GM12865 (cell line): Measurements from ENCODE around the gene LHX6.

Source experiments
- DNase-seq: peaks from one replicate; pipeline ENCODE4 v3.0.0; 2010; ENCODE audit warnings: low read depth
- H3K4me3 ChIP-seq: 2 replicates; pipeline ENCODE4 v1.5.1; 2011; ENCODE audit warnings: mild to moderate bottlenecking, low read depth, low read length, control low read depth
- TF ChIP-seq, protein P1 (sequence below): IDR thresholded peaks from 2 replicates; pipeline ENCODE4 v1.5.1; 2011; ENCODE audit warnings: low read length, control low read depth, low read depth, inconsistent platforms; ENCODE audit not compliant: insufficient read depth; ENCODE audit errors: missing control alignments

Gene LHX6

DNA sequence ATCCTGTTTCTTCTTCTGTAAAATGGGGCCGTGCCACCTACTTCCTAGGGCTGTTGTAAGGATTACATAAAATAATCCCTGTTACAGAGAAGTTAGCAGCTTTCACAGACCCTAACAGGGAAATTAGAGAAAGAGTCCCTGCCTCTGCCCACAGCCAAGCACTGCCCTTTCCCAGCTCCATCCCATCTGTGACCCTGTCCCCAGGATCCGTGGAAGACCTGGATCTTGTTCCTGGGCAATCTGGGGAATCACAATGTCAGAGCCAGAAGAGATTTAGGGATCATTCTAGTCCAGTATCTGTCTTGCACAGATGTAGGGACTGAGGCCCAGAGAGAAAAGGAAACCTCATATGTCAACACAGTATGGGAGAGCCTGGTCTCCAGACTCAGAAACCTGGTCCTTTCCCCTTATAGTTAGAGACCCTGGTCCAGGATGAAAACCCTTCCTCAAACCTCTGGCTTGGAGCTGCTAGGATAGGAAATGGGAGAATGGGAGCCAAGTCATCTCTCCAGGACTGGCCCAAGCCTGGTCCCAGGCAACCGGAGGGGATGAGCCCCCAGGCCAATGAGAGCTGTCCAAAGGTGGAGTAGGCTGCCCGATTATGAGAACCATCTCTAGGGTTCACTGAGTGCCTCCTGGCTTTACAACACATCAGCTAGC lies 12.5 kb downstream of the LHX6 start:
- H3K4me3 ChIP-seq, result no peak overlapping the region
- TF ChIP-seq, protein P1, sequence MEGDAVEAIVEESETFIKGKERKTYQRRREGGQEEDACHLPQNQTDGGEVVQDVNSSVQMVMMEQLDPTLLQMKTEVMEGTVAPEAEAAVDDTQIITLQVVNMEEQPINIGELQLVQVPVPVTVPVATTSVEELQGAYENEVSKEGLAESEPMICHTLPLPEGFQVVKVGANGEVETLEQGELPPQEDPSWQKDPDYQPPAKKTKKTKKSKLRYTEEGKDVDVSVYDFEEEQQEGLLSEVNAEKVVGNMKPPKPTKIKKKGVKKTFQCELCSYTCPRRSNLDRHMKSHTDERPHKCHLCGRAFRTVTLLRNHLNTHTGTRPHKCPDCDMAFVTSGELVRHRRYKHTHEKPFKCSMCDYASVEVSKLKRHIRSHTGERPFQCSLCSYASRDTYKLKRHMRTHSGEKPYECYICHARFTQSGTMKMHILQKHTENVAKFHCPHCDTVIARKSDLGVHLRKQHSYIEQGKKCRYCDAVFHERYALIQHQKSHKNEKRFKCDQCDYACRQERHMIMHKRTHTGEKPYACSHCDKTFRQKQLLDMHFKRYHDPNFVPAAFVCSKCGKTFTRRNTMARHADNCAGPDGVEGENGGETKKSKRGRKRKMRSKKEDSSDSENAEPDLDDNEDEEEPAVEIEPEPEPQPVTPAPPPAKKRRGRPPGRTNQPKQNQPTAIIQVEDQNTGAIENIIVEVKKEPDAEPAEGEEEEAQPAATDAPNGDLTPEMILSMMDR, result no peak
- DNase-seq, result no peak

DNA sequence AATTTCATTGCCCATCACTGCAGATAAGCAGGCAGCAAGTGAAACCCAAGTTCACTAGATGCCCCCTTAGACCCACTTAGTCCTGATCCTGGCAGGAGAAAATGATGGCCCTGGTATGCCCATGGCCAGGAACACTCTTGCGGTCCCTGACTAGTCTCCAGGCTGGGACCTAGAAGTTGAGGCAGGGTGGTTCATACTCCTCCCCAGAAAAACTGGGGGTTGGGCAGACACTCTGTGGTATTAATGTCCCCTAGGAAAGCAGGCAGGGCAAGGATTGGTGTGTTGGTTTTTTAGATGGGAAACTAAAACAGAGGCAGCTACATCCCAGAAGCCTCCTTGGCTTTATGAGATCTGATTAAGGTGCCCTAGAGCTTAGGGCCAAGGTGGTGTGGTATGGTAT lies 13.1 kb downstream of the LHX6 start:
- TF ChIP-seq, protein P1, result no peak
- no peak for DNase-seq

DNA sequence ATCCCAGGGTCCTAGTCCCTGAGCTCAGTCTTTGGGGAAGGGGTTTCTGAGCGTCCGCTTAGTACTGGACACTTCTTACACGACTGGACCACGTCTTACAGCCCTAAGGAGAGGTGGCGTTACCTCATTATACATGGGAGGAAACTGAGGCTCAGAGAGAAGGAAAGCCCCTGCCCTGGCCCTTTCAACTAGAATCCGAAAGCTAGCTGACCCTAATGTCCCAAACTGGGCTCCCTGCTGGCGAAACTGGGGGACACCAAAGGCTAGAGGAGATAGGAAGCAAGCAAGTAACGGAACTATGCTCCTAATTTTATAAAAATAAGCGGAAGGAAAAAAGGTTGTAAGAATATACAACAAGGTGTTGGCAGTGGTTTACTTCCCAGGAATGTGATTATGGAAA lies 14.2 kb downstream of the LHX6 start:
- no peak overlapping the region for H3K4me3 ChIP-seq
- DNase-seq, result no peak
- TF ChIP-seq, protein P1, result no peak

More for the DNA sequence above, 13.1 kb downstream of the LHX6 start:
- no peak overlapping the region for H3K4me3 ChIP-seq

DNA sequence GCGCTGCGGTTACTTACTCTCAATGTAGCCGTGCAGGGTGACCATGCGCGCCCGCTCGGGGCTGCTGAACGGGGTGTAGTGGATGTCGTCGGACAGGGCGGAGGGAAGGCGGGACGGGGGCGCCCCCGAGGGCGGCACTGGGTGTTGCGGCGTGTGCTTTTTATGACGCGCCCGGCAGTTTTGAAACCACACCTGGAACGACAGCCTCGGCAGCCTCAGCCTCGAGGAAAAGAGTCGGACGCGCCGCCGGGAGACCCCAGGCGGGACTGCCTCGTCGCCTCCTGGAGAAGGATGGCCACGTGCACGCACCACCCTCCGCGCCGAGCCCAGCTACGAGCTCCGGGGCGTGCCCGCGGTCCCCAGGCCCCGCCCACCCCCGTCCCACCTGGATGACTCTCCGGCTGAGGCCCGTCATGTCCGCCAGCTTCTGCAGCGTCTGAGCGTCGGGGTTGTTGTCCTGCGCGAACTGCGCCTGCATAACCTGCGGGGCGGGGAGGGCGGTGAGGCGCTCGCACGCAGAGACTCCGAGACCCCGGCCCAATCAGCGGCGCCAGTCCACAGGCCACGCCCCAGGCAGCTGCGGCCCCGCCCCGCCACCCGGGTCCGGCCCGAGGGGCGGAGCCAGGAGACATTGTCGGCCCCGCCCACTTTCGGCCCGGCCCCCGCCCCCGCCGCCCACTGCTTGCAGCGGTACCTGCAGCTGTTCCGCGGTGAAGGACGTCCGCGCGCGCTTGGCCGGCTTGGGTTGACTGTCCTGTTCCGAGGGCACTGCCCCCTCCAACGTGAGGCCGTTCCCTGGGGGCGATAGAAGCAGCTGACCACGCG lies 15.0 kb downstream of the LHX6 start:
- TF ChIP-seq, protein P1, result no peak
- peak; percentile 17 for DNase-seq
- H3K4me3 ChIP-seq, result no peak overlapping the region

DNA sequence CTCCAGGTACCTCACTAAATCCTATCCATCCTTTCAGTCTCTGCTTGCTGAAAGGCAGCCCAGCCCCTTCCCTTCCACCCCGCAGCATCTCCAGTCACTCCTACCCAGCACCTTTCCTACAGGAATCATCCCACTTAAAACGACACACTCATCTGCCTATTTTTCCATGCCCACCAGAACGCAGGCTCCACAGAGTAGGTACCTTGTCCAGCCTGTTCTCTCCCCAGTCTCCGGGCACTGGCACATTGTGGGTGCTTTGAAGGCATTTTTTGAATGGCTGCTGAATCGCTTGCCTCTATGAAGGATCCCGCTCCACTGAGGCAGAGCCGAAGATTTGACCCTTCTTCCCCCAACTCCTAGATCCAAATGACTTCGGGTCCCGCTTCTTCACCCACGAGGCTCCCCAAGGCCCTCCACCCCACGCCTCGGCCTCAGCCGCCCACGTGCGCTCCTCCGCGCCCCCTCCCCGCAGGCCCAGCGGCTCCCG lies 15.6 kb downstream of the LHX6 start:
- TF ChIP-seq, protein P1, result no peak
- no peak overlapping the region for H3K4me3 ChIP-seq
- no peak for DNase-seq

DNA sequence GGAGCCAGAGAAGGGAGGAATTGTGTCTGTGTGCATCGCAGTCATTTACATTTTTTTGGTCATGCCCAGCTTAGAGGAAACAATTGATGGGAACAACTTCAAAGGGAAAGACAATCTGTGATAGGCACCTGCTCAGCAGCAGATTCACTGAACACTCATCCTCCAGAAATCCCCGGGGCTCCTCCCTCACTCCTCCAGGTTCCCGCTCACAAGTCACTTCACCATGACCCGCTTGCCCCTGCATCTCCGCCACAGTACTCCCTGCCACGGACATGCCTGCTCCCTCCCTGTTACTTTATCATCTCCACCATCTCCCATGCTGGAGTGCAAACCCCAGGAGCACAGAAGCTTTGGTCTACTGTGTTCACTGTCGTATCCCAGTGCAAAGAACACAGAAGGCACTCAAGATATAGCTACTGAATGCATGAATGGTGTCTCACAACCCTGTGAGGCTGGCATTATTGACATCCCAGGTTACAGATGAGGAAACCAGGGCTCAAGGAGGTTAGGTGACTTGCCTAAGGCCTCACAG lies 16.2 kb downstream of the LHX6 start:
- no peak for DNase-seq
- H3K4me3 ChIP-seq, result no peak overlapping the region

More for the DNA sequence above, 16.2 kb downstream of the LHX6 start:
- TF ChIP-seq, protein P1, result no peak
